Umbilical cord (tissue), 2 donors: Measurements from ENCODE around the gene FOXO1. TPM values are rescaled to one million over a fixed set of nuclear protein-coding genes. Genes with fewer than 3 reads are reported as not detected.
"Not testable (repeated sequence)": the region's sequence is repeated elsewhere in the genome, so short reads cannot be mapped to it uniquely, and the experiment has no call there.

Source experiments
- DNase-seq: peaks from one replicate; pipeline ENCODE4 v3.0.0-alpha.2; 2015; ENCODE audit warnings: low spot score
- total RNA-seq: library from RNA; depleted of rRNA; stranded (reverse); fragments of >200 nt; gene quantifications from one replicate; pipeline ENCODE4 v1.2.3, GENCODE V29; 2014; ENCODE audit warnings: low replicate concordance; ENCODE audit not compliant: insufficient read depth

The FOXO1 gene
- total RNA-seq, 1 donor from 2014 or later = 24.8 TPM

DNA sequence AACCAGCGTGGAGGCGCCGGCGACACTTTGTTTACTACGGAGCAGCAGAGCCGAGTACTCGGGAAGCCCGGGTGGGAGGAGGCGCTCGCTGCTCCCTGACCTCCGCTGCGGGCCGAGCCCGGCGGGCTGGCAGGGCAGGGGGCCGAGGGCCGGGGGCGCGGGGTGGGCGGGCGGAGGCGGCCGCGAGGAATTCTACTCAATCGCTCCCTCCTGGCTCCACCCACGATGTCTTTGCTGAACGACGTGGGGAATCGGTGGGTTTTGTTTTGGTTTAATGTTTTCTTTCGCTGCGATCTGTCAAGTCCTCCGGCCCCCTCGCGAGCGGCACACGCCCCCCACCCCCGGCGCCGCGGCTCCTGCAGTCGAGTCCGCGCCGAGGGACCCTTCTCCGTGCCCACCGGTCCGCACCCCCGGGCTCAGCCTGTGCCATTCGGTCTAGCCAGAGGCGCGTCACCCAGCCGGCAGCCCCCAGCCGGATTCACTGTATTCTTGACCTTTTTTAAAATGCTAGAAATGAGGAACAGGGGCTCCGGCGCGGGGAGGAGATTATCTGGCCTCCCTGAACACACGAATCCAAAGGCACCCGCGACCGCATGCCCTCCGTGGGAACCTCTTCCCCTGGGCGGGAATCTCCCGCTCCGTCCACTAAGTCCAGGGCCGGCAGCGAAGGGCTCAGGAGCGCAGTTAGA lies 636 bp upstream of the FOXO1 start:
- no peak for DNase-seq

DNA sequence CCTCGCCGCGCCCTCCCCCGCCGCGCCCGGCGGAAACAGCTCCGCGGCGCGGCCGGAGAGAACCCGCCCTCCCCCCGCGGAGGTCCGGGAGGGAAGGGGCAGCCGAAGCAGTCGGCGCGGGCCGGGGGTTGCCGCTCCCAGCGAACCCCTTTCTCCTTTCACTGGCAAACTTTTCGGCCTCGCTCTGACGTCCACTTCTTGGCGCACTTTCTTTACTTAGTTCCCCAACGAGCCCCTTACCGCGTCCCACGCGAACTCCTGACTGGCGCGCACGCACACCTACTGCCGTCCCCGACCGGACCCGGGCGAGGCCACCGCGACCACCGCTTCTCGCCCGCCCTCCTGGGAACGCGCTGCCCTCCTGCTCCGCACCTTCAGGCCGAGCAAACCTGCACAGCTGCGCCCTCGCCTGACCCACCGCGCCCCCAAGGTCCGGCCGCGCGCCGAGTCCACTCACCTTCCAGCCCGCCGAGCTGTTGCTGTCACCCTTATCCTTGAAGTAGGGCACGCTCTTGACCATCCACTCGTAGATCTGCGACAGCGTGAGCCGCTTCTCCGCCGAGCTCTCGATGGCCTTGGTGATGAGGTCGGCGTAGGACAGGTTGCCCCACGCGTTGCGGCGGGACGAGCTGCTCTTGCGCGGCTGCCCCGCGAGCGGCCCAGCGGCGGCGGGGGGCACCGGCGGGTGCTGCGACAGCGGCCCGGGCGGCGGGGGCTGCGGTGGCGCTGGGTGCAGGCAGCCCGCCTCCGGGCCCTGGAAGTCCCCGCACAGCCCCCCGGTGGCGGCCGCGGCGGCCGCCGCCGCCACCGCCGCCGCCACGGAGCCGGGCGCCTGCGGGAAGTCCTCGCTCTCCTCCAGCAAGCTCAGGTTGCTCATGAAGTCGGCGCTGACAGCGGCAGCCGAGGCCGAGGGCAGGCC lies 1.1 kb downstream of the FOXO1 start:
- DNase-seq = peak; percentile 31

DNA sequence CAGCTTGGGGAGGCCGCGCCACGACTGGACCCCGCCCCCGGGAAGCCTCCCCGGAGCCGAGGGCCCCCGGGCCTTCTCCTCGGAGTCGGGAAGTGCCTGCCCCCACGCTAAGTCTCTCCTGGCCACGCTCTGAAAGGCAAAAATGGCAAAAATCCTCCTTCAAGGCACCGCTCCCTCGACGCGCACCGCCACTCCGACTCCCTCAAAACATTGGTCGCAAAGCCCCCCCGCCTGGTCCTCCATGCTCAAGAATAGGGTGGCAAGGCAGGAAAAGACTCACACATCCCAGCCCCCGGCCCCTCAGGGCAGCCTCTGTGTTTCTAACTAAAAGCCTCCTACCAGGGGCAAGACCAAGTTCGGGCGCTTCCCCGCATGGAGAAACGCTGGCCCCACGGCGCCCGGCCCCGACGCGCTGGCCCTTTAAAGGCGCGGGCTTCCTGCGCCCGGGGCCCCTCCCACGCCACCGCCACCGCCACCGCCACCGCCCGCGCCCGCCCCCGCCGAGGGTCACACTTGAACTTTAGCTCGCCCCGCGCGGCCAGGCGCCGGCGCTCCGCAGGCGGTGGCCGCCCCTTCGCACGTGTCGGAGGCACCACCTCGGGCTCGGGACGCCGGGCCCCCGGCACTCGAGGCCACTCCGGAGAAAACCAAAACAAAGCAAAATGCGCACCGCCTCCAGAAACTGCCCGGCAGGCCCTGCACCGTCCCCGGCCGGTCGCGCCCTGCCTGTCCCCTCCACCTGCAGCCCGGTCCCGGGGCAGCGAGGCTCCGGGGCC lies 1.9 kb downstream of the FOXO1 start:
- DNase-seq = peak; percentile 51

DNA sequence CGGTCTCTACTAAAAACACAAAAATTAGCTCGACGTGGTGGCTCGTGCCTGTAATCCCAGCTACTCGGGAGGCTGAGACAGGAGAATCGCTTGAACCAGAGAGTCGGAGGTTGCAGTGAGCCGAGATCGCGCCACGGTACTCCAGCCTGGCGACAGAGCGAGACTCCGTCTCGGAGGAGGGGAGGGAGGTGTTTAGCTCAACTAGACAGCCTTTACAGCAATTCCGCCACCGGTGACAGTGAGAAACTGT lies 2.4 kb downstream of the FOXO1 start:
- DNase-seq = not testable (repeated sequence)

DNA sequence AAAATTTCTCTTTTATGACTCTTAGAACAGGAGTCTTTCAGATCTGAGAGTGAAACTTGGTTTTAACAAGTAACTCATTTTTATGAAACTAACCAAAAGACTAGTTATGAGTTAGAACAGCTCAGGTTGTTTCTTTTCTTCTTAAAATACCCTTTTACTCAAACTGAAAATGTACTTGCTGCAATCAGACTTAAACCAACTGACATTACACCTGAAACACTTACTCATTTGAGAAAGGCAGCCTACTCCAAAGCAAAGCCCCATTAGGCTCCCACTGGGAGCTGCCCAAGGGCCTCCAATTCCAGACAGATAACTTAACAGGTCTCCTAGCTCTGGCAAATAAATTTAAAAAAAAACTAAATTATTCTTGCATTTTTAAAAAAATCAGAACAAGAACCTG lies 3.6 kb downstream of the FOXO1 start:
- no peak for DNase-seq

DNA sequence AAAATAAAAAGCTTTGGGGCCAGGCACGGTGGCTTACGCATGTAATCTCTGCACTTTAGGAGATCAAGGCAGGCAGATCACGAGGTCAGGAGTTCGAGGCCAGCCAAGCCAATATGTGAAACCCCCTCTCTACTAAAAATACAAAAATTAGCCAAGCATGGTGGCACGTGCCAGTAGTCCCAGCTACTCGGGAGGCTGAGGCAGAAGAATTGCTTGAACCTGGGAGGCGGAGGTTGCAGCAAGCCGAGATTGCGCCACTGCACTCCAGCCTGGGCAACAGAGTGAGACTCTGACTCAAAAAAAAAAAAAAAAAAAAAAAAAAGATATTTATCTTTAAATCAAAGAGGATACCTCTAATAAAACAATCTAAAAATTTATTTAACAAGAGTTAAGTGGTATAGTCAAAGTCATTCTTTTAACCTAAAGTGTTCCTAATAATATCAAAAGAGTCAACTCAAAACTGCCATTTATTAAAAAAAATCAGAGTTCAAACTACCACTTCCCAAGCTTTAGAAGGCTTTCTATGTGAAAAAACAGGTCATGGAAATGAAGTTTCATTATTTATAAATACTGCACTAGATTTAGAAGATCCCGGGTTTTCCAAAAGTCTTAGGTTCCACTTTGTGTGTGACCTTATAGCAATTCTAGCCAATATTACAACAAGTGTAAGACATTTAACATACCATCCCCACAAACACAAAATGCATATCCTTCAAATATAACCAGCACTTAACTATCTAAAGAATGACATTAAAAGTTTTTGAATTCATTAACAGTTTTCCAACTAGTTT lies 4.4 kb downstream of the FOXO1 start:
- no peak for DNase-seq

DNA sequence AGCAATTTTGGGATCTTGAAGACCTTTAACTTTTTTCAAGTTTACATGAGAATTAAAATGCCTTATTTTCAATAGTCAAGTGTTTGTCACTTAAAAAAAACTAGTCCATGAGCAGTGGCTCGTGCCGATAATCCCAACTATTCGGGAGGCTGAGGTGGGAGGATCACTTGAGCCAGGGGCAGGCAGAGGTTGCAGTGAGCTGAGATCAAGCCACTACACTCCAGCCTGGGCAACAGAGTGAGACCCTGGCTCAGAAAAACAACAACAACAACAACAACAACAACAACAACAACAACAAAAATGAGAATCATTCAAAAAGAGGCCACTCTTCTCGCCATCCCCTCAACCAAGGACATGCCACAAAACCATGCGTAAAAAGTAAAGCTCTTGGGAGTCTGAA lies 5.7 kb downstream of the FOXO1 start:
- DNase-seq = no peak

DNA sequence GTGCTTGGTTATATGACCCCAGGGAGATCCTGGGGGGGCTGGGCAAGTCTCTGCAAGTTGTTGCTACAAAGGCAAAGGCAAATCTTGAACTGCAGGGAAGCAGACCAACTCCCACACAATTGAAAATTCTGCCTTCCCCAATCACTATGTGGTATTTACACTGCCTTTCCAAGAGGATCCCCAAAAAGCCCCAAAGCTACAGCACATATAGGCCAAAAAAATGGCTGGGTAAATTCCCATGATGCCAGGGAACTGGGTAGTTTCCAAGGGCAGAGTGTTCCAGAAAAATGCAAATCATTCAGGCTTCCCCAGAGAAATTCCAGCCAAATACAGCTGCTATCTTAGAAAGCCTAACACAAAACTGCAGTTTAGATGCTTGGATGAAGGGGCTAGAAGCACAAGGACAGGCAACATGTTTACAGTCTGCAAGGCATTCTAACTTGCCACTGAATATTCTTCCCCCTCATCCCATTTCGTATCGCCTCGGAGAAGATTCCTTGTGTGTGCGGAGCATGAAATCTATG lies 6.2 kb downstream of the FOXO1 start:
- DNase-seq = peak; percentile 44

DNA sequence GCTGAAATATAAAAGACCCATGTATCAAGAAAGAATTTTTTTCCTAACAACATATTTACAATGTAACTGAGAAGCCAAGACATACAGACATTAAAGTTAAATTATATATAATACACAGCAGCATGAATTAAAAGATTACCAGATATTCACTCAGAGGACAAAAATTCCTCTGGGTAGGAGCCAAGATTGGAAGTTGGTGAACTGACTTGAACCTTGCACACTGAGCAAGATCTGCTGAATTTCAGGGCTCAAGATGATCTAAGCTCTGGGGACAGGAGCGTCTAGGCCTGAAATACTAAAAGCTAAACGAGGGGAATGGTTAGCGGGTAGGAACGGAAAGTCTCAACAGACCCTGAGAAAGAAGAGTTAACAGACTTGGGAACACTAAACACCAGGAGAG lies 8.5 kb downstream of the FOXO1 start:
- DNase-seq = no peak

DNA sequence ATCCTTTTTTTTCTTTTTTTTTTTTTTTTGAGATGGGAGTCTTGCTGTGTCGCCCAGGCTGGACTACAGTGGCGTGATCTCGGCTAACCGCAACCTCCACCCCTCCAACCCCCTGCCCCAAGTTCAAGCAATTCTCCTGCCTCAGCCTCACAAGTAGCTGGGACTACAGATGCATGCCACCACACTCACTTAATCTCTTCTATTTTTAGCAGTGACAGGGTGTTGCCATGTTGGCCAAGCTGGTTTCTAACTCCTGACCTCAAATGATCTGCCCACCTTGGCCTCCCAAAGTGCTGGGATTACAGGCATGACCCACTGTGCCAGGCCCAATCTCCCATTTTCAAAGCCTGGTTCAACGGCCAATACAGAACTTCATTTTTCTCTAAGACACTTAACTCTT lies 9.1 kb downstream of the FOXO1 start:
- DNase-seq = no peak

DNA sequence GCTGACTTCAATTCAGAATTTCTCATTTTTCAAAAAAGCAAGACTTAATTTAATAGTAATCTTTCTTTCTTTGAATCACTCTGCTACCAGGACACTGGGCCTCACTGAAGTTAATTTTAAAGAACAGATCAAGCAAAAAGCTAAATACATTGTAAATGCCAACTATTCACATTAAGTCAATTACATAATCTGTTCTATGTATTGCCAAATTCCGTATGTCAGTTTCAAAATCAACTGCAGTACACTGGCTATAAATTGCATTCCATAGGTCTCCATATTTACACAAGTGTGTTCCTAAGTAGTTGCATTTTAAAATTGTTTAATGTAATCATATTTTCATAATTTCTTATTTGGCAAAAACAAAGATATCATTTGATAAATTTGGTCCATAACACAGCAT lies 10.1 kb downstream of the FOXO1 start:
- DNase-seq = no peak

DNA sequence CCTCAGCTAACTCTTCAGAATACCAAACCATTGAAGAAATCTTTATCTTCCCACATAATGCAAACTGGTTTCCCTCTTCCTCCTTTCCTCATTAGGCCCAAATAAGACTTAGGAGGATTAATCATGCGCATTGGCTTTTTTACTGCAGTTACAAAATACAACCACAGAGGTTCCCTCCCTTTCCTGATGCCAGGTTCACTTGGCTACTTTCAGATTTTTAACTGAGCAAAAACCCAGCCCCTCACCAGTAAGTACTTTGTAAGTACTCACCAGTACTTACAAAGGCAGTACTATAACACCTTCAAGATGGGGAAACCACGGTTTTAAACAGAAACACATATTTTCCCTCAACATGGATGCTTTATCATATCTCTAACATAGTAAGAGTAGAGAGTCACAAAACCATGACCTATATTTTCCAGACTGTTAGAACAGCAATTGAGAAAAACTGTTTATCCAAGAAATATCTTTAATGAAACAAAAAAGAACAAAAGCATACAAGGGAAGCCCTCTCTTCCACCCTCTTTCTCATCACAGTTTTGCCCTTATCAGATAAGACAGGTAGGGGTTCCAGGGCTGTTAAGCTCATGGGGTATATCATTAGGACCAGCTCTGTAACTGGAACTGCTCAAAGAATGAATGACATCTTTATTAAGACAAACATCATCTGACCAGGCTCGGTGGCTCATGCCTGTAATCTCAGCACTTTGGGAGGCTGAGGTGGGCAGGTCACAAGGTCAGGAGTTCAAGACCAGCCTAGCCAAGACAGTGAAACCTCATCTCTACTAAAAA lies 12.7 kb downstream of the FOXO1 start:
- DNase-seq = no peak

DNA sequence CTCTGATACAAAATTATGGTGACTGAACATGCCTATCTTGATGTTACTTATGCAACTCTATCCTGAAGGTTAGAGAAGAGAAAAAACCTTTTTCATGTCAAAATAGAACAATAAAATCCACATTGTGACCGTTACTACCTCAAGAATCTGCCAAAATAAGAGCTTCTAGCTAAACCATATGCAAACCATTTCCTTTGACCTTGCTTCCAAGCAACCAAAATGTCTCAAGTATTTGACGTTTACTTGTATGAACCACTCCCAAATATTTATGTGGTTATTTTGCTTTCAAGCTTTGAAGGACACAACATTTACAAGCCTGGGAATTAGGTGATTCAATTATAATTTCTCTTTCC lies 13.9 kb downstream of the FOXO1 start:
- no peak for DNase-seq

DNA sequence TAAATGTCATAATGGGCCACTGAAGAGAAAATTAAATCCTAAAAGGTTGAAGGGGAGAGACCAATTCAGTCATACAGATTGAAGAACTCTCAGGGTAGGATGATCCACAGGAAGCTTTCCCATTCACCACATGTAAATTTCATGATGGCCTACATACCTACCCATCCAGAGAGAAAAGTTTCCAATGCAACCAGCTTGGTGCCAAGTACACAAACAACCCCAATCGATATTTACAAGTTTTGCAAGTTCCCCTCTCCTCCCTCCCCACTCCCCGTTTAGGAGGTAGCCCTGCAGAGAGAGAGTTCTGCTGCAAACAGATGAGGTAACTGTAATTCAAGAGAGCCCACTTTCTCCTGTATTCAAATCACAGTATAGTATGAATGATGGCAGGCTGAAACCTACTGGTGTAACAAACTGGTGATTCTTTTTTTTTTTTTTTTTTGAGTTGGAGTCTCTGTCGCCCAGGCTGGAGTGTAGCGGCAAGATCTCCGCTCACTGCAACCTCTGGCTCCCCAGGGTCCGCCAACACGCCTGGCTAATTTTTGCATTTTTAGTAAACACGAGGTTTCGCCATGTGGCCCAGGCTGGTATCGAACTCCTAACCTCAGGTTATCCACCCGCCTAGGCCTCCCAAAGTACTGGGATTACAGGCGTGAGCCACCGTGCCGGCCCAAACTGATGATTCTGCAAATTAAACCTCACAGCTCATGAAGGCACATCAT lies 14.4 kb downstream of the FOXO1 start:
- no peak for DNase-seq

DNA sequence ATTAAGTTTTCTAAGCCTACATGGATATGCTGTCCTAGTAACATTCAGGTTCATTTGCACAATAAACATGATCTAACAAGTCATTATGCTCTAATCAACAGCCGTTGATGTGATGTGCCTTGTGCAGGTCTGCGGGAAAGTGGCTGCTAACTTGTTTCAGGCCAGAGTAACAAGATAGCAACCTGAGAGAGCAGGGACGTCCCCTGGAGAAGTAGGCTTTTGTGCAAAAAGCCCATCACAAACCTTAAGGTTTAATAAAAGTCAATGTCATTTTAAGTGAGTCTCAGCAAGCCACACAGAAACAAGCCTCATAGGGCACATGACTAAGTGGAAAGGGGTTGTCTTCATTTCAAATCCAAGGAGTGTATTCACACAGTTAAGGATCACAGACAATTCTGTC lies 17.6 kb downstream of the FOXO1 start:
- DNase-seq = no peak

DNA sequence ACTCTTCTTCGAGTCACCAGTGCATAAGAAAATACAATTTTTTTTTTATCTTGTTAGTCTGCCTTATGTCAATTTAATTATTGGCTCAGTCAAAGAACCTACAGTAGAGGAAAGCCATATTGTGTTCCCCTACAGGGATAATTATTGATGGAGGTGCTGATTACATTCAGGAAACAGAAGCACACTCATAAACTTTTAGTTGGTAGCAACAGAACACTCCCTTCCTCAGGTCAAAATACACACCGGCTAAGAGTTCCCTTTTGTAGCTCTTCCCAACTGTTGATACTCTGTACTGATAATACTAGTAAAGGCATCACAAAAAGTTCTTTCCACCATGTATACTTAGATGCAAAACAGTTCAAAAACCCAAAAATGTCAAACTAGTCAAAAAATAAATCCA lies 18.4 kb downstream of the FOXO1 start:
- DNase-seq = no peak

DNA sequence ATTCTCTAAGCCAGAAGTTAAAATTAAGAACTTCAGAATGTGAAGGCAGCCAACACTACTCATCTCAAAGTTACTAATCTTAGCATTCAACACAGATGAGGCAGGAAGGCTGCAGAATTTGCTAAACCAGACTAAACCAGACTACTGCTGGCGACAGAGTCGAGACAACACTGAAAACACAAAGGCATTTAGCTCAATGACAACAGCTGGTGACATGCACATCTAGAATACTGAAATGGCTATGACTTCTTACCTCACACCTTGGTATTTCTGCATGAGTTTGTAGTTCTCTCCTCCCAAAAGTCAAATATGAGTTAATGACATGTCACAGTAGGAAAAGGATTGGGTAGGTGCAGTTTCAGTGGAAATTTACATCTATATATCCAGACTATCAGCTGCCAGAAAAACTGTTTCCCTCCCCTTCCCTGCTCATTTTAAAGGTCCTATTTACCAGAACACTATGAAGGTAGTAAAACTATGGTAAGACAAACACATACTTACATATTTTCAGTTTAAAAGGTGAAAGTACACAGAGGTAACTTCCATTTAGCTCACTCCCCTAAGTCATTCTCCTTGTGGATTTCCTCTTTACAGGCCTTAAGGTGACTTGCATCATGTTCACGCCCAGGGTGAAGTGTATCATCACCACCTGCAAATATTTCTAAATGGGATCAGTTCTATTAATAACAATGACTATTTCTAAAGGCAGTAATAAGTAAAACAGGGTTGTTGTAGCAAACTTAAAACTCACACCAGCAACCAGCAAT lies 21.4 kb downstream of the FOXO1 start:
- DNase-seq = no peak

DNA sequence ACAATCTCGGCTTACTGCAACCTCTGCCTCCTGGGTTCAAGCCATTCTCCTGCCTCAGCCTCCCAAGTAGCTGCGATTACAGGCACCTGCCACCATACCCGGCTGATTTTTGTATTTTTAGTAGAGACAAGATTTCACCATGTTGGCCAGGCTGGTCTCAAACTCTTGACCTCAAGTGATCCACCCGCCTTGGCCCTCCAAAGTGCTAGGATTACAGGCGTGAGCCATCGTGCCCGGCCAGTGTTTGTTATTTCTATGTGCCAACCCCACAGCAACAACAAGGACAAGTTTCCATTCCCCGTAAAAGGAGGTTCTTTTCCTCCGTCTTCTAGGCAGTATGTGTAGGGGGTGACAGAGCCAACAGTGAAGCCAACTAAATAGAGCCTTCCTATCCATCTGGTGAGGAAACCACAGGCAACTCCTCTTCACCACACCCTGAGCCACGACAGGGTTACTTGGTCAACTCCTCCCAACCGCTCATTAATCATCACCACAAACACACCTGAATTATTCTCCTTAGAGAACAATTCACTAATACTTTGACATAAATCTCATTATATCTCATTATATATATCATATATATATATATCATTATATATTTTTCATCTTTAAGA lies 25.5 kb downstream of the FOXO1 start:
- no peak for DNase-seq

DNA sequence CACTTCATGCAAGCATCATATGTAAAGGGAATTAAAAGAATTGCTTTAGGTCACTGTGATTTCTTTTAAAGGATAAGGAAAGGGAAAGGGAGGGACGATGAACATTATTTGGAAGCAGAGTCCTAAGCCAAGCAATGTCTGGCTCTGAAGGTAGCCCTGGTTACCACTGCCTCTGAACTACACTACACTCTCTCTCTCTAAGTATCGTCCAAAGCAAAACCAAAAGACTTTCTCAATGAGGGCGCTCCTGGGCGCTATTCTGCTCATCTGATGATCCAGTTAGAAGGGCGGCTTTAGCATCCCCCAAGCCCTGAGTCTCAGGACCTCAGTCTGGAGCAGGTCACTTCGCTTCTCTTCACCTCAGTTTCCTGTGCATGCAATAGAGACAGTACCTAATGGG lies 26.2 kb downstream of the FOXO1 start:
- DNase-seq = no peak
